PC-3 (cell line): Measurements from ENCODE around the gene SLC9A9. TPM values are rescaled to one million over a fixed set of nuclear protein-coding genes. Genes with fewer than 3 reads are reported as not detected.

Experiments used
- ATAC-seq: fragments of 200-7000 bp; cut with Tn5 transposase; 2 replicates; pipeline ENCODE4 v1.9.1; 2020; ENCODE audit warnings: mild to moderate bottlenecking, moderate library complexity
- BruUV-seq: library from RNA; stranded (reverse); fragments of 400-500 nt; replicated peaks from 2 replicates; lab custom pipeline; 2021; lab: Mats Ljungman, UMichigan
- CTCF ChIA-PET: fragments of 300-600 bp; sonication (Branson Sonifier 250); formaldehyde crosslinking; loops from one replicate; lab custom pipeline; 2022; ENCODE audit warnings: antibody characterized with exemption; lab: Charles Lee
- POLR2A ChIA-PET: fragments of 300-600 bp; sonication (Branson Sonifier 250); formaldehyde crosslinking; loops from one replicate; lab custom pipeline; 2022; ENCODE audit warnings: antibody characterized with exemption; ENCODE audit not compliant: unreplicated experiment; lab: Charles Lee
- DNase-seq: peaks from one replicate; pipeline ENCODE4 v3.0.0-alpha.2; 2015
- H2AFZ ChIP-seq: fragments of 300-600 bp; sonication (generic); 2 replicates; pipeline ENCODE4 v1.6.0; 2016; ENCODE audit warnings: antibody characterized with exemption, low read length
- H3F3A ChIP-seq: fragments of 300-600 bp; sonication (generic); one replicate; pipeline ENCODE4 v1.6.0; 2017; ENCODE audit warnings: antibody characterized with exemption, low read length, control low read depth, mild to moderate bottlenecking; ENCODE audit not compliant: unreplicated experiment
- H3K27ac ChIP-seq: fragments of 300-600 bp; sonication (generic); 2 replicates; pipeline ENCODE4 v1.5.1; 2016; ENCODE audit warnings: mild to moderate bottlenecking, low read length
- H3K27me3 ChIP-seq: fragments of 300-600 bp; sonication (generic); 2 replicates; pipeline ENCODE4 v1.6.1; 2016; ENCODE audit warnings: low read length, mixed read lengths
- H3K36me3 ChIP-seq: fragments of 300-600 bp; sonication (generic); 2 replicates; pipeline ENCODE4 v1.6.1; 2016; ENCODE audit warnings: low read depth, mixed run types, low read length, mixed read lengths
- H3K4me1 ChIP-seq: fragments of 300-600 bp; sonication (generic); 2 replicates; pipeline ENCODE4 v1.5.1; 2016; ENCODE audit warnings: low read length; ENCODE audit not compliant: insufficient read depth
- H3K4me2 ChIP-seq: fragments of 300-600 bp; sonication (generic); 2 replicates; pipeline ENCODE4 v1.6.0; 2016; ENCODE audit warnings: low read length
- H3K4me3 ChIP-seq: fragments of 300-600 bp; sonication (generic); 2 replicates; pipeline ENCODE4 v1.5.1; 2016; ENCODE audit warnings: mild to moderate bottlenecking, low read length, mixed read lengths
- H3K79me2 ChIP-seq: fragments of 300-600 bp; sonication (generic); 2 replicates; pipeline ENCODE4 v1.6.1; 2017; ENCODE audit warnings: low read length, mixed read lengths
- H3K9ac ChIP-seq: fragments of 300-600 bp; sonication (generic); 2 replicates; pipeline ENCODE4 v1.6.0; 2016; ENCODE audit warnings: mild to moderate bottlenecking, low read length
- H3K9me2 ChIP-seq: fragments of 300-600 bp; sonication (generic); replicated peaks from 2 replicates; pipeline ENCODE4 v1.6.1; 2016; ENCODE audit warnings: mixed run types, low read length, mixed read lengths
- H3K9me3 ChIP-seq: fragments of 300-600 bp; sonication (generic); 2 replicates; pipeline ENCODE4 v1.6.1; 2016; ENCODE audit warnings: low read length, mixed read lengths
- H4K20me1 ChIP-seq: fragments of 300-600 bp; sonication (generic); 2 replicates; pipeline ENCODE4 v1.6.1; 2016; ENCODE audit warnings: low read length, mixed read lengths
- EZH2 ChIP-seq: fragments of 300-600 bp; sonication (generic); IDR thresholded peaks from one replicate; pipeline ENCODE4 v1.6.1; 2017; ENCODE audit warnings: antibody characterized with exemption, mild to moderate bottlenecking, low read length; ENCODE audit not compliant: unreplicated experiment
- EZH2phosphoT487 ChIP-seq: fragments of 300-600 bp; sonication (generic); IDR thresholded peaks from 2 replicates; pipeline ENCODE4 v1.6.1; 2018; ENCODE audit warnings: mild to moderate bottlenecking, antibody characterized with exemption, low read length, borderline replicate concordance
- intact Hi-C: fragments of 100-400 bp; cut with micrococcal nuclease; formaldehyde crosslinking; loops from 2 replicates; pipeline ENCODE4 v1.9.0; 2023
- total RNA-seq: library from RNA; depleted of rRNA; stranded (reverse); fragments of >200 nt; gene quantifications from 2 replicates; pipeline ENCODE4 v1.2.3, GENCODE V29; 2014
- TF ChIP-seq, protein P1 (sequence below): fragments of 300-600 bp; sonication (generic); conservative IDR thresholded peaks from 2 replicates; pipeline ENCODE4 v1.5.1; 2017; ENCODE audit warnings: antibody characterized with exemption, low read depth, mild to moderate bottlenecking, low read length

The SLC9A9 gene
- total RNA-seq, 1 experiment from 2014 or later, result 0.07 TPM

DNA sequence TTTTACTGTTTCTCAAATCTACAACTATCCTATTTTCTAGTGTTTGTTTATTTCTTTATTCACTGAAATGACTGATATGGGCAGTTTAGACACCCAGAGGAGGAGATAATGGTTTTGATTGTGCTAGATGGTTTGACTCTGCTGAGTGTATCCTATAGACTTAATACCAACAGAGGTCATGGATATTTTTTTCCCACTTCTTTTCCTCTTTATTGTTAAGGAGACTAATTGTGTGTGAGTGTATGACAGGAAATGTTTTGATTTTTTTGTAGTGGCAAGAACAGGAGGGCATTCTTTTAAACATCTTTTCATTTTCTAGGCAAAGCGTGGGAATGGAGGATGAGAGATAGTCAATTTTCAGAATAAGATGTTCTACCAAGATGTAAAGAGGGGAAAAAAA, 505.2 kb downstream of the SLC9A9 start:
- ATAC-seq (no peak), DNase-seq (no peak)
- Histone ChIP-seq H3F3A (no peaks in the 10 kb centered on the region), H3K4me1 (no peaks in the 10 kb centered on the region), H3K9me3 (no peaks in the 10 kb centered on the region), H3K9ac (no peak overlapping the region), H3K36me3 (no peaks in the 10 kb centered on the region), H3K27me3 (no peaks in the 10 kb centered on the region), H2AFZ (no peak overlapping the region), H3K27ac (no peak overlapping the region), H3K4me3 (no peak overlapping the region), H4K20me1 (no peaks in the 10 kb centered on the region), H3K79me2 (no peaks in the 10 kb centered on the region), H3K9me2 (no peaks in the 10 kb centered on the region), H3K4me2 (no peak overlapping the region)
- POLR2A ChIA-PET, result no interaction called here
- no TSS peak for BruUV-seq
- intact Hi-C loops, result no loop called here
- TF ChIP-seq EZH2phosphoT487, result no peak
- TF ChIP-seq, protein P1, sequence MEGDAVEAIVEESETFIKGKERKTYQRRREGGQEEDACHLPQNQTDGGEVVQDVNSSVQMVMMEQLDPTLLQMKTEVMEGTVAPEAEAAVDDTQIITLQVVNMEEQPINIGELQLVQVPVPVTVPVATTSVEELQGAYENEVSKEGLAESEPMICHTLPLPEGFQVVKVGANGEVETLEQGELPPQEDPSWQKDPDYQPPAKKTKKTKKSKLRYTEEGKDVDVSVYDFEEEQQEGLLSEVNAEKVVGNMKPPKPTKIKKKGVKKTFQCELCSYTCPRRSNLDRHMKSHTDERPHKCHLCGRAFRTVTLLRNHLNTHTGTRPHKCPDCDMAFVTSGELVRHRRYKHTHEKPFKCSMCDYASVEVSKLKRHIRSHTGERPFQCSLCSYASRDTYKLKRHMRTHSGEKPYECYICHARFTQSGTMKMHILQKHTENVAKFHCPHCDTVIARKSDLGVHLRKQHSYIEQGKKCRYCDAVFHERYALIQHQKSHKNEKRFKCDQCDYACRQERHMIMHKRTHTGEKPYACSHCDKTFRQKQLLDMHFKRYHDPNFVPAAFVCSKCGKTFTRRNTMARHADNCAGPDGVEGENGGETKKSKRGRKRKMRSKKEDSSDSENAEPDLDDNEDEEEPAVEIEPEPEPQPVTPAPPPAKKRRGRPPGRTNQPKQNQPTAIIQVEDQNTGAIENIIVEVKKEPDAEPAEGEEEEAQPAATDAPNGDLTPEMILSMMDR, result no peak
- no peak for TF ChIP-seq EZH2
- CTCF ChIA-PET, result no interaction called here

DNA sequence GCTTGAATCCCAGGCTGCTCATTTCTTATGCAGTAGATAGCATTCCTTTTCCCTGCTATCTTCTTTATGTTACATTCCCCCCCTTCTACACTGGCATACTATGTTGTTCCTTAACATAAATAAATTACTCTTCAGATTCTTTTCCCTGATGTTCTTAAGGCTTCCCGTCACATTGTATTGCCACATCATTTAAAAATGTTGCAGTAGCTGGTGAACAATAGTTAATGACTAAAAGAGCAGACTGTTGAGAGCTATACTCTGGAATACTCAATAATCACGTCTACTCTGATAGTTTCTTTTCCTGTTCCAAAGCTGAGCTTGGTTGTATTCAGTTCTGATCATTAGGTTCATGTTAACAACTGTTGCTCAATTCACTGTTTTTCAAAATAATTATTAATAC, 508.8 kb downstream of the SLC9A9 start:
- Histone ChIP-seq H3K27ac (no peak overlapping the region), H3K4me2 (no peak overlapping the region), H3K4me1 (peaks cover under 1% of the 10 kb centered on the region; the same call in 1 of the 2 replicates), H2AFZ (no peak overlapping the region), H3K9me3 (no peaks in the 10 kb centered on the region), H3K9me2 (no peaks in the 10 kb centered on the region), H3F3A (no peaks in the 10 kb centered on the region), H3K4me3 (no peak overlapping the region), H3K27me3 (no peaks in the 10 kb centered on the region), H4K20me1 (no peaks in the 10 kb centered on the region), H3K79me2 (no peaks in the 10 kb centered on the region), H3K36me3 (no peaks in the 10 kb centered on the region), H3K9ac (no peak overlapping the region)
- DNase-seq, result no peak
- TF ChIP-seq, protein P1, result no peak
- TF ChIP-seq EZH2phosphoT487 (no peak), EZH2 (no peak)
- POLR2A ChIA-PET, result no interaction called here
- no TSS peak for BruUV-seq
- intact Hi-C loops, result loop anchor here (10.0 kb wide), 1 partner anchor 425 kb away; no protein-coding TSS in a partner anchor
- ATAC-seq, result no peak
- CTCF ChIA-PET, result no interaction called here

DNA sequence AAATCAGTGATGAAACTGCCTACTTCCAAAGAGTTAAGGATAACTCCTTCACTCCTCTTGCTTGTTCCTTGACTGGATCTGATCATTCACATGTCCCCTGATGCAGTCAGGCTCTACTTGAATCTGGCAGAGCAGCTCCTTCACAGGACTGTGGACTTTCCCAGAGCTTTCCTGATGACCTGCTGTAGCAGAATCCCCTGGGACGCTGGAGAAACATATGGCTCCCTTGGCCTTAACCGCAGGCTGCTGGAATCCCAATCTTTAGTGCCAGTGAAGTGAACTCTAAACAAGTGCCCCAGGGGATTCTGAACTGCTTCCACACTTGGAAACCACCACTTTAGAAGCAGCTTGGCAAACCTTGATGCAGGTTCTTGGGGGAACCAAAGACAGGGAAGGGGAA, 510.9 kb downstream of the SLC9A9 start:
- intact Hi-C loops, result loop anchor here (10.0 kb wide), 1 partner anchor 427 kb away; no protein-coding TSS in a partner anchor

More for the DNA sequence above, 510.9 kb downstream of the SLC9A9 start:
- no peaks in the 10 kb centered on the region for H3K27me3 ChIP-seq
- H3K4me3 ChIP-seq, result no peak overlapping the region
- no peak overlapping the region for H3K9ac ChIP-seq
- TF ChIP-seq EZH2phosphoT487, result no peak
- no peak for TF ChIP-seq EZH2
- TF ChIP-seq, protein P1, result no peak
- ChIA-PET POLR2A (no interaction called here), CTCF (no interaction called here)
- no peak for ATAC-seq
- peaks cover 9% of the 10 kb centered on the region; the same call in 1 of the 2 replicates for H3K4me1 ChIP-seq
- DNase-seq, result no peak
- no peaks in the 10 kb centered on the region for H4K20me1 ChIP-seq
- H3K36me3 ChIP-seq, result no peaks in the 10 kb centered on the region
- no peak overlapping the region for H2AFZ ChIP-seq
- no peaks in the 10 kb centered on the region for H3K9me3 ChIP-seq
- H3K4me2 ChIP-seq, result no peak overlapping the region
- H3K27ac ChIP-seq, result no peak overlapping the region
- no peaks in the 10 kb centered on the region for H3K9me2 ChIP-seq
- no TSS peak for BruUV-seq
- no peaks in the 10 kb centered on the region for H3K79me2 ChIP-seq
- H3F3A ChIP-seq, result no peaks in the 10 kb centered on the region
